K562 (cell line): ENCODE results near the gene CCDC106. TPM values are rescaled to one million over a fixed set of nuclear protein-coding genes. Genes with fewer than 3 reads are reported as not detected.

Experiments
- CTCFL ChIP-seq: IDR thresholded peaks from 2 replicates; pipeline ENCODE4 v1.6.1; 2011; ENCODE audit warnings: borderline replicate concordance, low read depth, mild to moderate bottlenecking, moderate library complexity, low read length; ENCODE audit not compliant: insufficient read depth, poor library complexity, severe bottlenecking
- FOXJ2 ChIP-seq: fragments of 200-800 bp; sonication (Bioruptor generic); IDR thresholded peaks from 2 replicates; pipeline ENCODE4 v1.6.1; 2016; ENCODE audit warnings: missing genetic modification characterization, missing compliant biosample characterization
- L3MBTL2 ChIP-seq: fragments of 450-650 bp; IDR thresholded peaks from 2 replicates; pipeline ENCODE4 v1.6.1; 2016; ENCODE audit warnings: mild to moderate bottlenecking, moderate library complexity
- NCOR1 ChIP-seq: fragments of 450-650 bp; IDR thresholded peaks from 2 replicates; pipeline ENCODE4 v1.6.1; 2016; ENCODE audit warnings: mild to moderate bottlenecking, moderate library complexity
- NFRKB ChIP-seq: fragments of 450-650 bp; IDR thresholded peaks from 2 replicates; pipeline ENCODE4 v1.6.1; 2016; ENCODE audit warnings: low read depth
- NRF1 ChIP-seq, 2 experiments: fragments of 450-650 bp; IDR thresholded peaks in 1 of 2; conservative IDR thresholded peaks in 1 of 2; 2 replicates each; pipeline ENCODE4 v1.6.1; 2014; ENCODE audit warnings: mild to moderate bottlenecking in 2 of 2
- PHF8 ChIP-seq: fragments of 200-600 bp; sonication (generic); IDR thresholded peaks from 2 replicates; pipeline ENCODE4 v1.6.1; 2012; ENCODE audit warnings: mixed run types, mild to moderate bottlenecking, inconsistent platforms, low read length, moderate library complexity, borderline replicate concordance
- RBM15 ChIP-seq: fragments of 200-400 bp; formaldehyde crosslinking; IDR thresholded peaks from 2 replicates; pipeline ENCODE4 v1.6.1; 2018; ENCODE audit warnings: mild to moderate bottlenecking, low read length, moderate library complexity; ENCODE audit not compliant: insufficient read depth
- REST ChIP-seq, 2 experiments: fragments of 450-650 bp; formaldehyde crosslinking in 1 of 2; IDR thresholded peaks; 2 replicates each; pipeline versions ENCODE4 v1.4.0 to v1.6.1; 2014 to 2020; ENCODE audit warnings: mild to moderate bottlenecking in 2 of 2, borderline replicate concordance in 1 of 2, low read depth in 1 of 2
- RNF2 ChIP-seq: sonication (generic); IDR thresholded peaks from 2 replicates; pipeline ENCODE4 v1.6.1; 2016
- SIN3A ChIP-seq, 2 experiments: fragments of 150-350 bp in 1 of 2; IDR thresholded peaks; 2 replicates each; pipeline ENCODE4 v1.6.1; 2011 to 2016; ENCODE audit warnings: borderline replicate concordance in 2 of 2, low read depth in 2 of 2, low read length in 2 of 2, mild to moderate bottlenecking in 2 of 2, moderate library complexity in 2 of 2; ENCODE audit not compliant: control insufficient read depth in 1 of 2
- SP2 ChIP-seq: IDR thresholded peaks from 2 replicates; pipeline ENCODE4 v1.6.1; 2011; ENCODE audit warnings: mild to moderate bottlenecking, low read depth, low read length, moderate library complexity; ENCODE audit not compliant: poor library complexity, severe bottlenecking; ENCODE audit errors: extremely low read depth
- SUPT5H ChIP-seq: fragments of 450-650 bp; IDR thresholded peaks from 2 replicates; pipeline ENCODE4 v1.6.1; 2016
- ZNF766 ChIP-seq: fragments of 200-800 bp; sonication (Bioruptor generic); conservative IDR thresholded peaks from 2 replicates; pipeline ENCODE4 v1.6.1; 2016; ENCODE audit warnings: missing genetic modification characterization, missing compliant biosample characterization
- ZNF830 ChIP-seq: fragments of 250-450 bp; sonication (Bioruptor Pico); IDR thresholded peaks from 2 replicates; pipeline ENCODE4 v1.5.0; 2021; ENCODE audit warnings: mild to moderate bottlenecking
- polyA plus RNA-seq, 8 experiments: library from polyadenylated mRNA; depleted of rRNA in 4 of 8; stranded (reverse) in 5 of 8; unstranded in 3 of 8; fragments of >200 nt; fragmentation: Nextera tagmentation in 2 of 8; fragmentation: Illumina TruSeq in 1 of 8; extraction: Ambion mirVana in 2 of 8; extraction: Trizol in 1 of 8; gene quantifications; 2 replicates each; pipeline versions ENCODE4 v1.2.1 to v1.2.3, GENCODE V29; 2011 to 2014; ENCODE audit warnings: inconsistent platforms in 1 of 8, missing spikeins in 1 of 8
- total RNA-seq, 7 experiments: library from RNA; depleted of rRNA in 6 of 7; stranded (reverse); fragments of >200 nt in 6 of 7; fragmentation: Illumina TruSeq in 2 of 7; extraction: Trizol in 2 of 7; gene quantifications; 2 replicates each; pipeline versions ENCODE4 v1.2.1 to v1.2.3, GENCODE V29; 2011 to 2021; ENCODE audit warnings: low replicate concordance in 1 of 7

The CCDC106 gene
- total and polyA plus RNA-seq, 9 of the 15 experiments (the other 6 are each of a cell fraction or from before 2014, with no cell fraction given) = 0.10 to 27.5 (median 15.0) TPM; not detected in 1

GRCh38 chr19:55653651-55654322, 5.8 kb downstream of the CCDC106 start (continued):
- TF ChIP-seq SUPT5H = peak; percentile 94
- TF ChIP-seq NCOR1 = 0 out of 2 replicates have a peak, but pooled peaks have one; percentile 30
- TF ChIP-seq RBM15 = no peak
- TF ChIP-seq L3MBTL2 = peak; percentile 84
- peak; percentile 100 for TF ChIP-seq CTCFL
- peak; percentile 69; the same call in 1 of the 2 replicates for TF ChIP-seq REST (IDR thresholded peaks at IDR 0.05; ENCODE audit: borderline replicate concordance)
- TF ChIP-seq REST (CRISPR knock-in tag; IDR thresholded peaks at IDR 0.05; ENCODE audit: low read depth) = 0 out of 2 replicates have a peak, but pooled peaks have one; percentile 65
- TF ChIP-seq PHF8 = peak; percentile 86; the same call in 1 of the 2 replicates
- TF ChIP-seq RNF2 = peak; percentile 72
- peak; percentile 90; the same call in 1 of the 2 replicates for TF ChIP-seq ZNF830 (CRISPR knock-in tag)
- peak; percentile 45 for TF ChIP-seq NFRKB
- TF ChIP-seq SIN3A (IDR thresholded peaks at IDR 0.05; ENCODE audit: borderline replicate concordance in 2 of 2, control insufficient read depth in 1 of 2, low read depth in 2 of 2, low read length in 2 of 2) = peak; percentile 34 to 72; a peak in 2 of 4 replicates
- peak; percentile 12 for TF ChIP-seq SP2
- TF ChIP-seq NRF1 (conservative IDR thresholded peaks at IDR 0.05 in 1 of 2, IDR thresholded peaks at IDR 0.05 in 1 of 2) = peak; percentile 99
- no peak; the same call in 1 of the 2 replicates for TF ChIP-seq ZNF766 (CRISPR knock-in tag)
- TF ChIP-seq FOXJ2 (tag) = peak; percentile 91
